DMS53 (cell line): ENCODE data around the gene ARID3C.

Experiments used
- DNase-seq: peaks from one replicate; lab custom pipeline; 2025; lab: John Stamatoyannopoulos, UW

The ARID3C gene

GRCh38 chr9:34577400-34578240 lies 51.2 kb downstream of the ARID3C start:
- peak; percentile 18 for DNase-seq

GRCh38 chr9:34576597-34577399 lies 52.1 kb downstream of the ARID3C start:
- no peak for DNase-seq

GRCh38 chr9:34575862-34576596 lies 52.8 kb downstream of the ARID3C start:
- DNase-seq, result no peak

- DNase-seq, result no peak
These were observed 53.6 kb downstream of the ARID3C start for GRCh38 chr9:34575241-34575640.

- no peak for DNase-seq
These were observed 54.3 kb downstream of the ARID3C start for GRCh38 chr9:34574571-34574970.

GRCh38 chr9:34573599-34574325 lies 55.1 kb downstream of the ARID3C start:
- no peak for DNase-seq

GRCh38 chr9:34572628-34573027 lies 56.2 kb downstream of the ARID3C start:
- DNase-seq, result no peak

- DNase-seq, result no peak
These were observed 56.8 kb downstream of the ARID3C start for GRCh38 chr9:34572092-34572491.

- no peak for DNase-seq
These were observed 57.4 kb downstream of the ARID3C start for GRCh38 chr9:34571481-34571810.
